BLaER1 treated with 17β-estradiol and CSF1 and Interleukin-3, amounts not matched to agents 10 nM and 100 nM (cell line): ENCODE measurements around the gene PSG3.
"Not testable (repeated sequence)": the region's sequence is repeated elsewhere in the genome, so short reads cannot be mapped to it uniquely, and the experiment has no call there.

Experiments
- H3K27ac ChIP-seq, 11 experiments: shearing (Covaris generic); formaldehyde crosslinking; 2 replicates each; pipeline ENCODE4 v1.8.1; 2022
- H3K27me3 ChIP-seq, 11 experiments: shearing (Covaris generic); formaldehyde crosslinking; 2 replicates each; pipeline ENCODE4 v1.8.1; 2022
- H3K36me3 ChIP-seq, 11 experiments: shearing (Covaris generic); formaldehyde crosslinking; 2 replicates each; pipeline ENCODE4 v1.8.1; 2022
- H3K4me1 ChIP-seq, 10 experiments: shearing (Covaris generic); formaldehyde crosslinking; 2 replicates each; pipeline ENCODE4 v1.8.1; 2022
- H3K4me2 ChIP-seq, 11 experiments: shearing (Covaris generic); formaldehyde crosslinking; 2 replicates each; pipeline ENCODE4 v1.8.1; 2022
- H3K4me3 ChIP-seq, 10 experiments: shearing (Covaris generic); formaldehyde crosslinking; 2 replicates each; pipeline ENCODE4 v1.8.1; 2022
- H3K9ac ChIP-seq, 11 experiments: shearing (Covaris generic); formaldehyde crosslinking; 2 replicates each; pipeline ENCODE4 v1.8.1; 2022
- H3K9me3 ChIP-seq, 11 experiments: shearing (Covaris generic); formaldehyde crosslinking; replicated peaks in 1 of 11; 2 replicates each; pipeline ENCODE4 v1.8.1; 2022
- H4K20me1 ChIP-seq, 11 experiments: shearing (Covaris generic); formaldehyde crosslinking; 2 replicates each; pipeline ENCODE4 v1.8.1; 2022
- Cebpa-rat ChIP-seq, 11 experiments: shearing (Covaris generic); IDR thresholded peaks; 2 replicates each; pipeline ENCODE4 v1.8.1; 2022

PSG3 gene

DNA sequence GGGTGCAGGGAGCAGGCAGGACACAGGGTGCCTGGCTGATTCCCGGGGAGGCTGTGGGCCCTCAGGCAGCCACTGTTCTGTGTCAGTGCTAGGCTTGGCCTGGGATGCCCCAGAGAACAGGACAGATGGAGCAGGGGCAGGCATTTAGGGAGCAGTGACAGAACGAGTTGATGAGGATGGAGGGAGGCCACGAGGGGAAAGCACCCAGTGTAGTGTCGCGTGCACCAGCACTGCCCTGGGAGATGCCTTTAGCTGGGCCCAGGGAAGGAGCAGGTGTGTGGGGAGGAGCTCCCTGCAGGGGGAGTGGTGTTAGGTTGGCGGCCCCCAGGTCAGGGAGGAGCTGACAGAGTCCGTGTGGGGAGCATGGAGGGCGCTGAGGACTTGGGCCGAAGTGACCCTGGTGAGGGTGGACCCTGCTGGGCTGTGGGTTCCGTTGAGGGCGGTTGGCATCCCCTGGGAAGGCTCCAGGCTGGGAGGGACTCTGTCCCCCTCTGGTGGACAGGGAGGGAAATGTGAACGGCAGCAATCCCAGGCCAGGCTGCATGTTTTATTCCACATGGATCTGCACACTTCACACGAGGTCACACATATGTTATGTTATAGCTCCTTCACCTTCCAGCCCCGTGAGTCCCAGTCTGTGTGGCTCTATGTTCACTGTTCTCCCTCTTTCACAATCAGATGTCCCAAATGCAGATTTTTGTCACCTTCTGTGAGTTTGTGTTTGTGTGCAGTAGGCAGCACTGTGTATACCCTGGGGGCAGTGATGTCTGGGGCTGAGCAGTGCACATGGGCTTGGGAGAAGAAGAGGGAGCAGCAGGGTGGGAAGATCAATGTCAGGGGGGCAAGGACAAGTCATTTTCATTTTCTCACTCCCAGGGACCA, 1.7 kb upstream of the PSG3 start:
- peak overlapping the region in 8 of 11 experiments; percentile 30 to 61 (median 48); a peak in 13 of 22 replicates for H3K4me2 ChIP-seq
- not testable (repeated sequence) for H4K20me1 ChIP-seq, H3K27me3 ChIP-seq, H3K9me3 ChIP-seq, H3K27ac ChIP-seq, H3K36me3 ChIP-seq, H3K9ac ChIP-seq, H3K4me3 ChIP-seq
- H3K4me1 ChIP-seq, result peaks cover 0 to 24% (median 20%) of the 10 kb centered on the region in 10 experiments; a peak in 13 of 20 replicates

- H3K4me3 ChIP-seq, H3K9ac ChIP-seq, H3K9me3 ChIP-seq, H3K27ac ChIP-seq, H3K36me3 ChIP-seq, H4K20me1 ChIP-seq, H3K27me3 ChIP-seq: not testable (repeated sequence)
- H3K4me1 ChIP-seq, result peaks cover 0 to 24% (median 21%) of the 10 kb centered on the region in 10 experiments; a peak in 13 of 20 replicates
- peak overlapping the region in 7 of 11 experiments; percentile 40 to 69 (median 53); a peak in 15 of 22 replicates for H3K4me2 ChIP-seq
Observed at GRCh38 chr19:42737581-42738011, 2.7 kb downstream of the PSG3 start.

DNA sequence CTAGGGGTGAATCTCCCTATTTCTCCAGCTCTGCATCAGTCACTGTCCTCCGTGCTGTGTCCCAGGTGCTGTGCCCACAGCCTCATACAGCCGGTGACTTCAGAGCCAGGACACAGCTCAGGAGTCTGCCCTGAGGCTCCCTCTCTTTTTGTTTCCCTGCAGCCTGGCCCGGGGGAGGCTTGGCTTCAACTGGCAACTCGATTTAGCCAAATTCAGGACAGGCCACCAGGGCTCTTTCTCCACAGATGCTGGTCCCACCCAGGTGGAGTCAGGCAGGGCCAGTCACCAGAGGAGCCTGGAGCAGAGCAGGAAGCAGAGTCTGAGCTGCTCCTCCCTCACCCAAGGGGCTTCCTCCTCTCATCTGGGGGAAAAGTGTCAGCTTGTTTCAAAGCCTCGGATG, 11.9 kb downstream of the PSG3 start:
- not testable (repeated sequence) for H3K36me3 ChIP-seq, H3K27me3 ChIP-seq, H4K20me1 ChIP-seq, H3K9me3 ChIP-seq, H3K4me3 ChIP-seq, H3K27ac ChIP-seq, H3K4me2 ChIP-seq, H3K4me1 ChIP-seq, H3K9ac ChIP-seq

DNA sequence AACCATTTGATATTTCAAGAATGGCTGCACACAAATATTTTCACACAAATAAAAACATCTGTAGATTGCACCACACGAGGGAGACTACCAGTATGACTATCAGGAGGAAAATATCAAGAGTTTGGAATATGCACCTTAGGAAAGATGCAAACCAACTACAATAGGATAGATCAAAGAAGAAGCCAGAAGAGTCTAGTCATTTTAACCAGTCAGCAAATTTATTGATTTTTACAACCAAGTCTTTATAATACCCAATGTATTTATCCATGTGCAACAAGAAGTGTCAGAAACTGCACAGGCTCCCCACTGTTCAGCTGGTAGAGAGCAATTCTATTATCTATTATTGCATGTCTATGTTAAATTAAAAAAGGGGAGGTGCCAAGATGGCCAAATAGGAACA, 26.3 kb downstream of the PSG3 start:
- not testable (repeated sequence) for H3K9me3 ChIP-seq, H3K4me1 ChIP-seq, H3K4me3 ChIP-seq, H3K27ac ChIP-seq, H3K4me2 ChIP-seq, H3K9ac ChIP-seq, H3K27me3 ChIP-seq, H3K36me3 ChIP-seq, H4K20me1 ChIP-seq

DNA sequence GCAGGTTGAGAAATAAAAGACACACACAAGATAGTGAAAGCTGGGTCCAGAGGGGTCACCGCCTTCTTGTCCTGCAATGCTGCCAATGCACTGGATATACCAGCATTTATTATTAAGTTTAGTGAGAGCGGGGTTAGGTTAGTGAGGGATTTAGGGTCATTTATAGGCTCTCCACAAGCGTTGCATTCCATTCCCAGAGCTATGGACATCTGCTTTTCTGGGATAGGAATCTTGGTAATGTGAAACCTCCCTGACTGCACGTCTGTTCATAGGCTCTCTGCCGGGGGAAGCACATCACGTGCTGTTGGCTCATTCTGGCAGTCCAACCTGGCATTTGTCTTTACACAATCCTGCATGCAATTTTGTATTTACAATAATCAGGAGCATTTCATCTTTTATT, 27.5 kb downstream of the PSG3 start:
- H3K36me3 ChIP-seq, H3K4me3 ChIP-seq, H3K4me1 ChIP-seq: not testable (repeated sequence)

GRCh38 chr19:42710986-42711385, 29.3 kb downstream of the PSG3 start:
- not testable (repeated sequence) for H3K9me3 ChIP-seq, H3K4me1 ChIP-seq, H3K4me3 ChIP-seq, H3K9ac ChIP-seq, H3K36me3 ChIP-seq, H3K27me3 ChIP-seq, H4K20me1 ChIP-seq, H3K27ac ChIP-seq, H3K4me2 ChIP-seq

More for the DNA sequence above, 27.5 kb downstream of the PSG3 start:
- H3K4me2 ChIP-seq, H3K27ac ChIP-seq, H3K27me3 ChIP-seq, H3K9ac ChIP-seq, H3K9me3 ChIP-seq, H4K20me1 ChIP-seq: not testable (repeated sequence)

- H3K27me3 ChIP-seq, result no peaks in the 10 kb centered on the region
- no peaks in the 10 kb centered on the region for H4K20me1 ChIP-seq
- no peak overlapping the region for H3K4me2 ChIP-seq
- H3K9ac ChIP-seq, result no peak overlapping the region
- peaks cover 9 to 24% (median 20%) of the 10 kb centered on the region in 11 experiments; a peak in 21 of 22 replicates for H3K9me3 ChIP-seq
- TF ChIP-seq Cebpa-rat (IDR thresholded peaks at IDR 0.05), result no peak
- H3K4me1 ChIP-seq, result no peaks in the 10 kb centered on the region
- no peaks in the 10 kb centered on the region for H3K36me3 ChIP-seq
- no peak overlapping the region for H3K4me3 ChIP-seq
- H3K27ac ChIP-seq, result no peak overlapping the region
Observed at GRCh38 chr19:42697884-42698283, 42.4 kb downstream of the PSG3 start.

- Histone ChIP-seq H4K20me1 (no peaks in the 10 kb centered on the region), H3K27ac (no peak overlapping the region), H3K9me3 (peaks cover 9 to 24% (median 20%) of the 10 kb centered on the region in 11 experiments; a peak in 21 of 22 replicates), H3K36me3 (no peaks in the 10 kb centered on the region), H3K27me3 (no peaks in the 10 kb centered on the region), H3K9ac (no peak overlapping the region), H3K4me2 (0 out of 22 replicates have a peak overlapping the region, but pooled peaks of 1 of the 11 experiments have one; percentile 9), H3K4me1 (no peaks in the 10 kb centered on the region), H3K4me3 (no peak overlapping the region)
- no peak for TF ChIP-seq Cebpa-rat (IDR thresholded peaks at IDR 0.05)
Observed at GRCh38 chr19:42695811-42696503, 44.3 kb downstream of the PSG3 start.

DNA sequence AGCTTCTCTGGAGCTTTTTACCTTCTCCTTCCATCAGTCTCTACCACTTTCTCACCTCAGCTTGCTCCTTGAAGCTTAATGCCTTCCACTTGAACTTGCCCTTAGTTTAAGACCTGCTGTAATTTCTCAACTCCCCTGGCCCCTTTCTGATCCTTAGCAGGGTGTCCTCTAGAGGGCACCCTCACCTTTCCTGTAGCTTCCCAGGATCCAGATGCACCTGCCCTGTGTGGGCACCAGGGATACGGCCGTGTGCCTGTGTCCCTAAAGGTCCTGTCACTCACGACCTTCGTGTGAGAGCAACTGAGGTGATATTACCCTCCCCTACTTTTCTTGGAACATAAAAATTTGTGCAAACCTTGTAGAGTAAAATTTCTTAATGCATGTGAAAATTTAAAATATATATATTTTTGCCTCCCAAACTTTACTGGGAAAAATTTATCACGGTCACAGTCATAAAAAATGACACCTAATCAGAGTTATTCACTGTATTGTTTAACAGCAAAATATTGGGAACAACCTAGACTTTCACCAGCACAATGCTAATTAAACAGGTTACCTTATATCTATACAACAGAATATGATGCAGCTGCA, 46.4 kb downstream of the PSG3 start:
- Histone ChIP-seq H3K4me1 (no peaks in the 10 kb centered on the region), H3K4me3 (no peak overlapping the region), H3K27me3 (no peaks in the 10 kb centered on the region), H3K9ac (no peak overlapping the region), H4K20me1 (no peaks in the 10 kb centered on the region), H3K36me3 (no peaks in the 10 kb centered on the region), H3K9me3 (peaks cover 9 to 28% (median 24%) of the 10 kb centered on the region in 11 experiments; a peak in 21 of 22 replicates), H3K4me2 (no peak overlapping the region), H3K27ac (no peak overlapping the region)
- no peak for TF ChIP-seq Cebpa-rat (IDR thresholded peaks at IDR 0.05)
